DOHH2 (cell line): ENCODE measurements around the gene HPSE2.

Source experiments
- H3F3A ChIP-seq: fragments of 200-600 bp; sonication (generic), shearing (Covaris generic); 2 replicates; pipeline ENCODE4 v1.6.0; 2016; ENCODE audit warnings: antibody characterized with exemption, mild to moderate bottlenecking; ENCODE audit not compliant: control insufficient read depth, insufficient read depth
- H3K27ac ChIP-seq: fragments of 200-600 bp; sonication (generic); 2 replicates; pipeline ENCODE4 v1.5.1; 2014; ENCODE audit warnings: low read depth, mild to moderate bottlenecking, low read length, moderate library complexity
- H3K27me3 ChIP-seq: fragments of 200-600 bp; sonication (generic); 2 replicates; pipeline ENCODE4 v1.6.1; 2014; ENCODE audit warnings: mild to moderate bottlenecking, low read length, mixed read lengths; ENCODE audit not compliant: control insufficient read depth
- H3K36me3 ChIP-seq: fragments of 200-600 bp; sonication (generic); 2 replicates; pipeline ENCODE4 v1.6.1; 2014; ENCODE audit warnings: mild to moderate bottlenecking, low read length, moderate library complexity, mixed read lengths; ENCODE audit not compliant: control insufficient read depth
- H3K4me1 ChIP-seq: fragments of 200-600 bp; sonication (generic); 2 replicates; pipeline ENCODE4 v1.6.1; 2014; ENCODE audit warnings: mild to moderate bottlenecking, low read length, mixed read lengths; ENCODE audit not compliant: control insufficient read depth
- H3K4me2 ChIP-seq: fragments of 200-600 bp; sonication (generic); 2 replicates; pipeline ENCODE4 v1.6.0; 2014; ENCODE audit warnings: mild to moderate bottlenecking, low read length, moderate library complexity
- H3K4me3 ChIP-seq: fragments of 200-600 bp; sonication (generic); 2 replicates; pipeline ENCODE4 v1.5.1; 2014; ENCODE audit warnings: mild to moderate bottlenecking, low read length, mixed read lengths
- H3K79me2 ChIP-seq: fragments of 200-600 bp; sonication (generic); 2 replicates; pipeline ENCODE4 v1.6.1; 2014; ENCODE audit warnings: mild to moderate bottlenecking, low read length, mixed read lengths; ENCODE audit not compliant: control insufficient read depth
- H3K9me2 ChIP-seq: fragments of 200-600 bp; sonication (generic); replicated peaks from 2 replicates; pipeline ENCODE4 v1.6.1; 2014; ENCODE audit warnings: mild to moderate bottlenecking, low read length, mixed read lengths; ENCODE audit not compliant: control insufficient read depth
- H3K9me3 ChIP-seq: fragments of 200-600 bp; sonication (generic); 2 replicates; pipeline ENCODE4 v1.6.1; 2014; ENCODE audit warnings: antibody characterized with exemption, low read length, mixed read lengths; ENCODE audit not compliant: control insufficient read depth, insufficient read depth
- H4K20me1 ChIP-seq: fragments of 200-600 bp; sonication (generic); 2 replicates; pipeline ENCODE4 v1.6.0; 2014; ENCODE audit warnings: low read depth, mild to moderate bottlenecking, antibody characterized with exemption, low read length, moderate library complexity; ENCODE audit not compliant: control insufficient read depth, insufficient read depth
- CTCF ChIP-seq: fragments of 200-600 bp; sonication (generic); IDR thresholded peaks from one replicate; pipeline ENCODE4 v1.5.1; 2014; ENCODE audit warnings: antibody characterized with exemption, mild to moderate bottlenecking, low read depth, low read length; ENCODE audit not compliant: poor library complexity, severe bottlenecking
- EZH2phosphoT487 ChIP-seq: fragments of 200-600 bp; sonication (generic); IDR thresholded peaks from 2 replicates; pipeline ENCODE4 v1.6.1; 2017; ENCODE audit warnings: borderline replicate concordance, mild to moderate bottlenecking, antibody characterized with exemption, low read length, moderate library complexity, mixed read lengths

The HPSE2 gene

GRCh38 chr10:98528166-98528804 is 707.4 kb downstream of the HPSE2 start:
- Histone ChIP-seq H3K27me3 (peaks cover 16% of the 10 kb centered on the region), H3K4me1 (no peaks in the 10 kb centered on the region), H3K36me3 (no peaks in the 10 kb centered on the region), H3K79me2 (no peaks in the 10 kb centered on the region), H3K27ac (no peak overlapping the region), H3F3A (no peaks in the 10 kb centered on the region), H3K4me2 (no peak overlapping the region), H3K4me3 (no peak overlapping the region), H3K9me2 (no peaks in the 10 kb centered on the region), H4K20me1 (no peaks in the 10 kb centered on the region), H3K9me3 (no peaks in the 10 kb centered on the region)
- TF ChIP-seq EZH2phosphoT487 = no peak

- H3K79me2 ChIP-seq = no peaks in the 10 kb centered on the region
- no peaks in the 10 kb centered on the region for H3K36me3 ChIP-seq
- no peaks in the 10 kb centered on the region for H3K9me2 ChIP-seq
- H3K9me3 ChIP-seq = no peaks in the 10 kb centered on the region
- TF ChIP-seq CTCF = no peak
- TF ChIP-seq EZH2phosphoT487 = no peak
- H3F3A ChIP-seq = no peaks in the 10 kb centered on the region
- no peak overlapping the region for H3K4me3 ChIP-seq
- no peaks in the 10 kb centered on the region for H3K4me1 ChIP-seq
- H3K4me2 ChIP-seq = no peak overlapping the region
- H3K27me3 ChIP-seq = peaks cover 15% of the 10 kb centered on the region
- no peak overlapping the region for H3K27ac ChIP-seq
- H4K20me1 ChIP-seq = no peaks in the 10 kb centered on the region
These were observed 709.7 kb downstream of the HPSE2 start for GRCh38 chr10:98525969-98526368.

- Histone ChIP-seq H4K20me1 (no peaks in the 10 kb centered on the region), H3K27ac (no peak overlapping the region), H3F3A (no peaks in the 10 kb centered on the region), H3K9me2 (no peaks in the 10 kb centered on the region), H3K4me1 (no peaks in the 10 kb centered on the region), H3K9me3 (no peaks in the 10 kb centered on the region), H3K4me3 (no peak overlapping the region), H3K36me3 (no peaks in the 10 kb centered on the region), H3K4me2 (no peak overlapping the region), H3K27me3 (peaks cover 3% of the 10 kb centered on the region; the same call in 1 of the 2 replicates), H3K79me2 (no peaks in the 10 kb centered on the region)
- TF ChIP-seq CTCF (no peak), EZH2phosphoT487 (no peak)
These were observed 711.5 kb downstream of the HPSE2 start for GRCh38 chr10:98524124-98524523.

GRCh38 chr10:98519841-98520240 is 715.8 kb downstream of the HPSE2 start:
- no peaks in the 10 kb centered on the region for H3F3A ChIP-seq
- no peak overlapping the region for H3K27ac ChIP-seq
- H3K9me3 ChIP-seq = no peaks in the 10 kb centered on the region

More at GRCh38 chr10:98519841-98520240, 715.8 kb downstream of the HPSE2 start:
- Histone ChIP-seq H4K20me1 (no peaks in the 10 kb centered on the region), H3K4me1 (no peaks in the 10 kb centered on the region), H3K4me2 (no peak overlapping the region), H3K27me3 (peaks cover 11% of the 10 kb centered on the region), H3K36me3 (no peaks in the 10 kb centered on the region), H3K4me3 (no peak overlapping the region), H3K9me2 (no peaks in the 10 kb centered on the region), H3K79me2 (no peaks in the 10 kb centered on the region)
- no peak for TF ChIP-seq EZH2phosphoT487
- no peak for TF ChIP-seq CTCF
